ENCODE data around the gene VRK2.
"Not testable (repeated sequence)": the region's sequence is repeated elsewhere in the genome, so short reads cannot be mapped to it uniquely, and the experiment has no call there.

VRK2 gene

GRCh38 chr2:58055033-58055786 is 8.6 kb downstream of the VRK2 start:
- DNase-seq = no peak

GRCh38 chr2:58056192-58056916 is 9.7 kb downstream of the VRK2 start:
- DNase-seq = no peak

- no peak for DNase-seq
These were observed 11.3 kb downstream of the VRK2 start for GRCh38 chr2:58057707-58058530.

- no peak for DNase-seq
These were observed 17.0 kb downstream of the VRK2 start for GRCh38 chr2:58063641-58064040.

GRCh38 chr2:58064086-58064485 is 17.5 kb downstream of the VRK2 start:
- no peak for DNase-seq

- DNase-seq = no peak
These were observed 18.6 kb downstream of the VRK2 start for GRCh38 chr2:58065248-58065647.

GRCh38 chr2:58067001-58067400 is 20.4 kb downstream of the VRK2 start:
- no peak for DNase-seq

GRCh38 chr2:58070765-58071164 is 24.2 kb downstream of the VRK2 start:
- DNase-seq = no peak

- DNase-seq = no peak
These were observed 25.5 kb downstream of the VRK2 start for GRCh38 chr2:58072102-58072501.

- DNase-seq = no peak
These were observed 26.4 kb downstream of the VRK2 start for GRCh38 chr2:58073008-58073407.

- DNase-seq = no peak
These were observed 27.1 kb downstream of the VRK2 start for GRCh38 chr2:58073751-58074150.

- no peak for DNase-seq
These were observed 34.4 kb downstream of the VRK2 start for GRCh38 chr2:58081000-58081399.

- no peak for DNase-seq
These were observed 42.5 kb downstream of the VRK2 start for GRCh38 chr2:58089081-58089480.

GRCh38 chr2:58092772-58093171 is 46.2 kb downstream of the VRK2 start:
- DNase-seq = not testable (repeated sequence)

GRCh38 chr2:58097025-58097424 is 50.4 kb downstream of the VRK2 start:
- DNase-seq = no peak

- no peak for DNase-seq
These were observed 51.9 kb downstream of the VRK2 start for GRCh38 chr2:58098254-58099095.

GRCh38 chr2:58099096-58099769 is 52.6 kb downstream of the VRK2 start:
- no peak for DNase-seq

GRCh38 chr2:58101500-58101899 is 54.9 kb downstream of the VRK2 start:
- DNase-seq = no peak

- DNase-seq = no peak
These were observed 60.3 kb downstream of the VRK2 start for GRCh38 chr2:58106896-58107295.

GRCh38 chr2:58107803-58108710 is 61.5 kb downstream of the VRK2 start:
- no peak for DNase-seq

GRCh38 chr2:58109481-58109880 is 62.9 kb downstream of the VRK2 start:
- no peak for DNase-seq
